Measurements from ENCODE around the gene GTF2F1. TPM values are rescaled to one million over a fixed set of nuclear protein-coding genes. Genes with fewer than 3 reads are reported as not detected.

Gene GTF2F1
- total and polyA plus RNA-seq, 7 donors, result 34.9 to 78.3 (median 48.2) TPM

- Histone ChIP-seq H3K27ac (no peak overlapping the region), H3K27me3 (no peaks in the 10 kb centered on the region), H3K4me3 (no peak overlapping the region), H3K9me3 (no peaks in the 10 kb centered on the region), H3K4me1 (peaks cover 0 to 5% (median 1%) of the 10 kb centered on the region in 4 donors), H3K36me3 (peaks cover 52 to 95% (median 61%) of the 10 kb centered on the region in 4 donors)
- WGBS, 2 donors, result 94 to 96% methylated on average over 19 of the region's 19 CpGs
- no peak for DNase-seq
- no peak for TF ChIP-seq CTCF (IDR thresholded peaks at IDR 0.05)
- TF ChIP-seq EP300 (IDR thresholded peaks at IDR 0.05), result no peak
- no peak for TF ChIP-seq POLR2AphosphoS5 (IDR thresholded peaks at IDR 0.05)
- no peak for TF ChIP-seq POLR2A (IDR thresholded peaks at IDR 0.05)
- intact Hi-C loops (cut with DNase I), result no loop called here
These were observed 9.8 kb downstream of the GTF2F1 start for GRCh38 chr19:6383188-6383587.

GRCh38 chr19:6381030-6381750 is 11.8 kb downstream of the GTF2F1 start:
- Histone ChIP-seq H3K27ac (no peak overlapping the region), H3K4me3 (no peak overlapping the region), H3K36me3 (peaks cover 37 to 75% (median 45%) of the 10 kb centered on the region in 4 donors), H3K9me3 (no peaks in the 10 kb centered on the region), H3K27me3 (no peaks in the 10 kb centered on the region), H3K4me1 (peaks cover 0 to 12% (median 10%) of the 10 kb centered on the region in 4 donors)
- intact Hi-C loops (cut with DNase I), result no loop called here
- TF ChIP-seq POLR2A (IDR thresholded peaks at IDR 0.05), result no peak
- no peak for DNase-seq
- 97% methylated on average over 40 of the region's 40 CpGs for WGBS, 2 donors

DNA sequence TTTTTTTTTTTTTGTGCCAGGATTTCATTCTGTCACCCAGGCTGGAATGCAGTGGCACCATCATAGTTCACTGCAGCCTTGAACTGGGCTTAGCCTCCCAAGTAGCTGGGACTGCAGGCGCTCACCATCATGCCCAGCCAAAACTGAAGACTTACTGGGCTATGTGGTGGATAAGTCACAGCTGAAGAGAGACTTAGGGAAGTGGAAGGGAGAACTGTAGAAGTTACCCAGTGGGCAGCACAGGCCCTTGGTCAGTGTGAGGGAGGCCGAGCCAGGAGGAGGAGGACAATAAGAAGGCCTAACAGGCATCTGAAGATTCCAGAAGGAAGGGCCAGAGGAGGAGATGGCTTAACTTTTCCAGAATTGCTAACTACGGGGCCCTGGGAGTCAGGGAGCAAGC is 13.2 kb downstream of the GTF2F1 start:
- intact Hi-C loops (cut with DNase I), result loop anchor here (10.0 kb wide), 1 partner anchor 685 kb away; the partner anchor contains the start of gene ZNF557
- WGBS, 2 donors, result 79 to 98% methylated on average over 3 of the region's 3 CpGs

DNA sequence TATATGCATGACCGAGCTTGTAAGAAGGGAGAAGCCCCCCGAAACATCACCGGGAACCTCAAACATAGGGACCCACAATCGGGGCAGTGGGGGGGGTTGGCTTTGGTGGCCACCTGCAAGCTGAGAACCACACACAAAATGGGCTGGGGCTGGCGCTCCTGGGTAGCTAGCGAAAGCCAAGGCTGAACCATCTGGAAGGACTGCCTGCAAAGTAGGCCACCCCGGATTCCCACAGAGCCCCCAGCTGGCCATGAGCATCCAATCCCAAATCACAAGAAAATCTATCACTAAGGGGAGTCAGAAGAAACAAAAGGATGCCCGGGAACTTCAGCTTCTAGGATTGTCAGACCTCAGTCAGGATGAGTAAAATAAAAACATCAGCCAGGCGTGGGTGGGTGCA is 14.5 kb downstream of the GTF2F1 start:
- peak overlapping the region in 2 of 4 donors; percentile 52 to 78 for H3K27ac ChIP-seq
- intact Hi-C loops (cut with DNase I), result loop anchor here (10.0 kb wide), 1 partner anchor 686 kb away; the partner anchor contains the start of gene ZNF557

More for the DNA sequence above, 13.2 kb downstream of the GTF2F1 start:
- no peak for DNase-seq
- no peak overlapping the region for H3K27ac ChIP-seq
- H3K4me1 ChIP-seq, result peaks cover 0 to 16% (median 12%) of the 10 kb centered on the region in 4 donors
- TF ChIP-seq POLR2AphosphoS5 (IDR thresholded peaks at IDR 0.05) (no peak), CTCF (IDR thresholded peaks at IDR 0.05) (no peak), EP300 (IDR thresholded peaks at IDR 0.05) (no peak), POLR2A (IDR thresholded peaks at IDR 0.05) (no peak)
- peaks cover 37 to 70% (median 41%) of the 10 kb centered on the region in 4 donors for H3K36me3 ChIP-seq
- no peak overlapping the region for H3K4me3 ChIP-seq
- H3K27me3 ChIP-seq, result no peaks in the 10 kb centered on the region
- H3K9me3 ChIP-seq, result no peaks in the 10 kb centered on the region

More for the DNA sequence above, 14.5 kb downstream of the GTF2F1 start:
- H3K27me3 ChIP-seq, result no peaks in the 10 kb centered on the region
- no peak for TF ChIP-seq EP300 (IDR thresholded peaks at IDR 0.05)
- TF ChIP-seq POLR2AphosphoS5 (IDR thresholded peaks at IDR 0.05), result no peak
- no peak for TF ChIP-seq POLR2A (IDR thresholded peaks at IDR 0.05)
- TF ChIP-seq CTCF (IDR thresholded peaks at IDR 0.05), result no peak
- DNase-seq, result no peak
- H3K36me3 ChIP-seq, result peaks cover 30 to 65% (median 38%) of the 10 kb centered on the region in 4 donors
- H3K4me1 ChIP-seq, result peaks cover 0 to 28% (median 20%) of the 10 kb centered on the region in 4 donors
- no peaks in the 10 kb centered on the region for H3K9me3 ChIP-seq
- 87 to 89% methylated on average over 9 of the region's 9 CpGs for WGBS, 2 donors
- H3K4me3 ChIP-seq, result no peak overlapping the region
